Measurements from ENCODE around the gene MED10.

MED10 gene

DNA sequence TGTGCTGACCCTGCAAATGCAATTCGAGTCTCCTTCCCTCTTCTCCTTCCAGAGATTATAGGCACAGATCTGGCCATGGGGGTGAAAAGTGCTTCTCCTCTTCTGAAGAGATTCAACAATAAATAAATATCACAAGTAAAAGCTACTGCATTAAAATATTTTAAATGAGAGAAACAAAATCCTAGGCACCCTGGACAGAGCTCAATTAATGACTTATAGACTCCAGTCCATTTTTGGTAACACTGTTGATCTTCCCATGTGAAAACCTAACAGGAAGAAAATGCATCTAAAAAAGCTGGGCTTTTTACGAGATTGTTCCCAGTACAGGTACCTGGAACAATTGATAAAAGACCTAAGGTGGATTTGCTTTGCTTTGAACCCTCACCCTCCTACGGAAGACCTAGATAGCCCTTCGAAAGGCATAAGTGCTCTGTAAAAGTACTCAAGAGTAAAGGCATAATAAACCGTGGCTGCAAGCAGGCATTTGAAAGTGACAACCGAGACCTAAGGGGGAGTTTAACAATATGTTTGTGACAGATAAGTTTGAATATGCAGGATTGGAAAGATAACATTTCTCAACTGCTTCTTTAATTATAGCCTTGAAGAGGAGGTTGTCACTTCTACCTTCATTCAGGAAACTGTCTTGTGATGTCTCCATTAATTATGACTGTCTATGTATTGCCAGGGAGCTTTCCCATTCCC, 29.4 kb upstream of the MED10 start:
- FAIRE-seq: no peak
- TF ChIP-seq, protein P1, sequence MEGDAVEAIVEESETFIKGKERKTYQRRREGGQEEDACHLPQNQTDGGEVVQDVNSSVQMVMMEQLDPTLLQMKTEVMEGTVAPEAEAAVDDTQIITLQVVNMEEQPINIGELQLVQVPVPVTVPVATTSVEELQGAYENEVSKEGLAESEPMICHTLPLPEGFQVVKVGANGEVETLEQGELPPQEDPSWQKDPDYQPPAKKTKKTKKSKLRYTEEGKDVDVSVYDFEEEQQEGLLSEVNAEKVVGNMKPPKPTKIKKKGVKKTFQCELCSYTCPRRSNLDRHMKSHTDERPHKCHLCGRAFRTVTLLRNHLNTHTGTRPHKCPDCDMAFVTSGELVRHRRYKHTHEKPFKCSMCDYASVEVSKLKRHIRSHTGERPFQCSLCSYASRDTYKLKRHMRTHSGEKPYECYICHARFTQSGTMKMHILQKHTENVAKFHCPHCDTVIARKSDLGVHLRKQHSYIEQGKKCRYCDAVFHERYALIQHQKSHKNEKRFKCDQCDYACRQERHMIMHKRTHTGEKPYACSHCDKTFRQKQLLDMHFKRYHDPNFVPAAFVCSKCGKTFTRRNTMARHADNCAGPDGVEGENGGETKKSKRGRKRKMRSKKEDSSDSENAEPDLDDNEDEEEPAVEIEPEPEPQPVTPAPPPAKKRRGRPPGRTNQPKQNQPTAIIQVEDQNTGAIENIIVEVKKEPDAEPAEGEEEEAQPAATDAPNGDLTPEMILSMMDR (IDR thresholded peaks at IDR 0.05; ENCODE audit: insufficient read depth, missing control alignments): no peak

DNA sequence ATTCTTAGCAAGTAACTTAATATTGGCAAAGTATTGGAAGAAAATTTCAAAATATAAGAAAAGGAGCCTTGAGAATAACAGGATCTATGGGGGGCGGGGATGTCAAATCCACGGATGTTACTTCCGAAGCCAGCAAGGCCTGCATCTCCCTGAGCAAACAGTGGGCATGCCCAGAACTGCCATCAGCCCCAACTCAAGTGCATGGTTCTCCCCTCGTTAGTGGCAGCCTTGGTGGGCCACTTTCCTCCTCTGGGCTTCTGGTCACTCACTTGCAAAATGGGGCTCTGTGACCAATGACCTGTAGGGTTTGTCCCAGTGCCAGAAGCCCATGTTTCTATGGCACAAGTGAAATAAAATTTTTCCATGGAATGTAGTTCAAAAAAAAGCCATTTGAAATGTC, 27.2 kb upstream of the MED10 start:
- no peak for DNase-seq (ENCODE audit: insufficient read length, low spot score)
- TF ChIP-seq, protein P1 (IDR thresholded peaks at IDR 0.05; ENCODE audit: insufficient read depth, missing control alignments): no peak
- no peak for FAIRE-seq

More for the DNA sequence above, 29.4 kb upstream of the MED10 start:
- DNase-seq (ENCODE audit: insufficient read length, low spot score): no peak

DNA sequence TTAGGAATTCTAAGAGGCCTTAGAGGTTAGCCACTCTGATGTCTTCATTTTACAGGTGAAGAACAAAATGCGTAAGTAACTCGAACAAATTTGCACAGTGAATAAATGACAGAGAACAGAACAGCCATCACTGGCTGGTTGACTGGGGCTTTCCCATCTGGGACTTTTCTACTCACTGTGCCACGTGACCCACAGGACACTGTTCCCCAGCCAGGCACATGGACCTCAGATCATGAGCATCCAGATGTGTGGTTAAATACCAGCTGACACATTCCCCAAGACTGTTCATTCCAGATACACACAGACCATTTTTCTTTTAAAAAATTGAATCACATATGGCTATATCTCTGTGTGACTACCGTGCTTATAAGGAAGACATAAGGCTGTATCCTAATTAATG, 25.8 kb upstream of the MED10 start:
- DNase-seq (ENCODE audit: insufficient read length, low spot score) (no peak), FAIRE-seq (no peak)
- TF ChIP-seq, protein P1 (IDR thresholded peaks at IDR 0.05; ENCODE audit: insufficient read depth, missing control alignments): no peak

DNA sequence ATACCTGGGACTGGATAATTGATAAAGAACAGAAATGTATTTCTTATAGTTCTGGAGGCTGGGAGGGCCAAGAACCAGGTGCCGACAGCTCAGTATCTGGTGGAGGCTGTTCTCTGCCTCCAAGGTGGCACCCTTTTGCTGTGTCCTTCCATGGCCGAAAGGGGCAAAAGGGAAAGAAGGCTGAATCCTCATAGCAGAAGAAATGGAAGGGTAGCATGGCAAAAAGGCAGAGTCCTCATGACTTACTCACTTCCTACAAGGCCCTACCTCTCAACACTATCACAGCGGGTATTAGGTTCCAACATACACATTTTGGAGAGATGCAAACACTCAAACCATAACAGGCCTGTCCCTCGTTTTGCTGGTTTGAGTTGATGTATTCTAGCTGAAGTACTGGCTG, 25.1 kb upstream of the MED10 start:
- FAIRE-seq: no peak
- TF ChIP-seq, protein P1 (IDR thresholded peaks at IDR 0.05; ENCODE audit: insufficient read depth, missing control alignments): no peak
- DNase-seq (ENCODE audit: insufficient read length, low spot score): no peak

DNA sequence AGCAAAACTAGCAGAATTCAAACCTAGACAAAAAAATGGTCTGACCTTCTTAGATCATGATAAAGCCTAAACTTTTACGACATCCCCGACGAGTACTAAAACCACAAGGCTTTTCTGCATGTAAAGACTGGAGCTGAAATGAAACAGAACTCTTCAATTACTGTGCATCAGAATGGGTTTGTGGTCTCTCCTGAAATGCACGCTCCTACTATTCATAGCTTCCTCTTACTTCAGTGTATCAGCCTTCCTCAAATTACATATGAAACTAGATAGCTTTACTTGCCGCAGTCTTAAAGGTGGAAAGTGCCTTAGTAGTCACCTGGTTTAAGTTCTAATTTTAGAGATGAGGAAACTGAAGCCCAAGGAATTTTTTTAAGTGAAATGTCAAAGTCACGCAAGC, 24.6 kb upstream of the MED10 start:
- DNase-seq (ENCODE audit: insufficient read length, low spot score) (no peak), FAIRE-seq (no peak)
- TF ChIP-seq, protein P1 (IDR thresholded peaks at IDR 0.05; ENCODE audit: insufficient read depth, missing control alignments): no peak

DNA sequence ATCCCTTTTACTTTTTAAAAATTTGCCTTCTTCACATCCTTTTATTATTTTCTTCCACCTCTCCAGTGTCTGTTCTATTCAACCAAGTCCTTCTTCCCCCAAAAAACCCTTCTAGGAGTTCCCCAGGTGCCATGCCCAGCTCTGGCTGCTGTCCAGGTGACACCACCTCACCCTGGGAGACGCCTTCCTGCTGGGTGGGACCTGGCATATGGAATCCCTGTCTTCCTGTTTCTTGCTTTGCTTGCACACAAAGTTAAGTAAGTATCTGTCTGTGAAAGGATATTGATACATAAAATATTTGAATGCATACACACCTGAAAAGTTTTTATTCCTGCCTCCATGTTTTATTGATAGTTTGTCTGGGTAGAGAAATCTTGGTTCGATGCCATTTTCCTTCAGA, 23.1 kb upstream of the MED10 start:
- no peak for DNase-seq (ENCODE audit: insufficient read length, low spot score)
- TF ChIP-seq, protein P1 (IDR thresholded peaks at IDR 0.05; ENCODE audit: insufficient read depth, missing control alignments): no peak
- FAIRE-seq: no peak

Data from D721Med (cell line).